AG04450 (cell line): ENCODE measurements around the gene DOCK6. TPM values are rescaled to one million over a fixed set of nuclear protein-coding genes. Genes with fewer than 3 reads are reported as not detected.

ENCODE experiments used
- CTCF ChIA-PET: fragments of 300-600, 350-600 bp; formaldehyde crosslinking; extraction: SDS; loops from one replicate; lab custom pipeline; 2022; ENCODE audit warnings: antibody characterized with exemption, inconsistent platforms; lab: Charles Lee
- POLR2A ChIA-PET: fragments of 350-600 bp; formaldehyde crosslinking; extraction: SDS; loops from one replicate; lab custom pipeline; 2021; ENCODE audit warnings: antibody characterized with exemption, inconsistent platforms; lab: Yijun Ruan, JAX
- DNase-seq: peaks from one replicate; pipeline ENCODE4 v3.0.0-alpha.2; 2011; ENCODE audit warnings: low read depth, low spot score
- H3K27ac ChIP-seq: one replicate; pipeline ENCODE4 v1.5.1; 2012; ENCODE audit warnings: low read depth, low read length, control low read depth
- H3K27me3 ChIP-seq: one replicate; pipeline ENCODE4 v1.6.0; 2012; ENCODE audit warnings: low read length; ENCODE audit not compliant: control insufficient read depth, insufficient read depth
- H3K4me3 ChIP-seq: 2 replicates; pipeline ENCODE4 v1.5.1; 2011; ENCODE audit warnings: mild to moderate bottlenecking, low read depth, low read length, control low read depth
- H3K9me3 ChIP-seq: 2 replicates; pipeline ENCODE4 v1.5.1; 2012; ENCODE audit warnings: low read length; ENCODE audit not compliant: control insufficient read depth, insufficient read depth
- CTCF ChIP-seq: IDR thresholded peaks from 2 replicates; pipeline ENCODE4 v1.5.1; 2011; ENCODE audit warnings: low read depth, low read length, control low read depth, inconsistent platforms
- polyA plus RNA-seq: library from polyadenylated mRNA; depleted of rRNA; stranded (reverse); fragments of >200 nt; gene quantifications from 2 replicates; pipeline ENCODE4 v1.2.3, GENCODE V29; 2011

Gene DOCK6
- polyA plus RNA-seq, 1 experiment = 8.9 TPM

DNA sequence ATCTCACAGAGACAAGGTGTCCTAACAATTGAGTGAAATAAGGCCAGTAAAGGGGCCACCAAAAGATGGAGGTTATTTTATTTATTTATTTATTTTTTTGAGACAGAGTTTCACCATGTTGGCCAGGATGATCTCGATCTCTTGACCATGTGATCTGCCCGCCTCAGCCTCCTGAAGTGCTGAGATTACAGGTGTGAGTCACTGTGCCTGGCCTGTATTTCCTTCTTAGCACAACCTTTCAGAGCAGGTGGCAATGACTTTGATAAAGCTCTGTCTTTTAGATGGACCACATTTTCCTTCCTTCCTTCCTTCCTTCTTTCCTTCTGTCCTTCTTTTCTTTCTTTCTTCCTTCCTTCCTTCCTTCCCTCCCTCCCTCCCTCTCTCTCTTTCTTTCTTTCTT, 11.0 kb upstream of the DOCK6 start:
- H3K27me3 ChIP-seq = no peaks in the 10 kb centered on the region
- POLR2A ChIA-PET = no interaction called here
- H3K27ac ChIP-seq = no peak overlapping the region
- no peak for TF ChIP-seq CTCF
- DNase-seq = no peak
- no peaks in the 10 kb centered on the region; the same call in 1 of the 2 replicates for H3K9me3 ChIP-seq
- no peak overlapping the region for H3K4me3 ChIP-seq
- CTCF ChIA-PET = interaction anchor here (1.0 kb wide), 1 partner anchor 172 kb away, joined by 3 read pairs; no protein-coding TSS in a partner anchor

GRCh38 chr19:11269408-11269807, 7.1 kb upstream of the DOCK6 start:
- POLR2A ChIA-PET = no interaction called here
- TF ChIP-seq CTCF = no peak
- Histone ChIP-seq H3K27ac (peak overlapping the region; percentile 77), H3K4me3 (no peak overlapping the region), H3K27me3 (no peaks in the 10 kb centered on the region), H3K9me3 (no peaks in the 10 kb centered on the region)
- no peak for DNase-seq
- CTCF ChIA-PET = interaction anchor here (0.7 kb wide), 1 partner anchor 24 kb away, joined by 3 read pairs; no protein-coding TSS in a partner anchor

DNA sequence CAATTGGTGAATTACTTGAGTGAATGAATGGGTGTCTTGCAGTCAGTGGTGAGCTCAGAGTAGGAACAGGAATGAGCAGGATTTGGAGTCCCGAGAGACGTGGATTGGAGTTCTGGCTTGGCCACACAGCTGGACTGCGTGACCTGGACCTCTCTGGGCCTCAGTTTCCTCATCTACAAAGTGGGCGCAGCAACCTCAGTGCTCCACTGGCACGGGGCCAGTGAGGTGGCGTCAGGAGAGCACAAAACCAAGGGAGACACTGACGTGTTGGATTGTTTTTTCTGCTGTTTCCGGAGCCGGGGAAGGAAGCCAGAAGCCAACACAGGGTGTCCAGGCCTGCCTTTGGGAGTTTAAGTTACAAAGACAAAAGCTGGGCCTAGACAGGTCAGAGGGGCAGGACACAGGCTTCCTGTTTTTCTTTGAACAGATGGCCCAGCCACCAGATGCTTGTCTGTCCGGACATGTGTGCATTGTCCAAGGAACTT, 6.5 kb upstream of the DOCK6 start:
- no peaks in the 10 kb centered on the region for H3K9me3 ChIP-seq
- TF ChIP-seq CTCF = no peak
- POLR2A ChIA-PET = interaction anchor here (0.6 kb wide), 1 partner anchor 33 kb away, joined by 3 read pairs; no protein-coding TSS in a partner anchor
- no peak overlapping the region for H3K4me3 ChIP-seq
- no peaks in the 10 kb centered on the region for H3K27me3 ChIP-seq
- H3K27ac ChIP-seq = peak overlapping the region; percentile 77
- CTCF ChIA-PET = no interaction called here
- DNase-seq = peak; percentile 61

- H3K4me3 ChIP-seq = no peak overlapping the region
- POLR2A ChIA-PET = interaction anchor here (0.7 kb wide), 1 partner anchor 35 kb away, joined by 3 read pairs; no protein-coding TSS in a partner anchor
- no peaks in the 10 kb centered on the region for H3K27me3 ChIP-seq
- no peak for TF ChIP-seq CTCF
- no peak for DNase-seq
- no peaks in the 10 kb centered on the region for H3K9me3 ChIP-seq
- CTCF ChIA-PET = interaction anchor here (0.7 to 1.2 kb wide), 3 partner anchors 19 to 24 kb away, joined by 3 to 5 read pairs (median 4); no protein-coding TSS in a partner anchor
- H3K27ac ChIP-seq = no peak overlapping the region
Measured at GRCh38 chr19:11267316-11268085, 5.2 kb upstream of the DOCK6 start.

DNA sequence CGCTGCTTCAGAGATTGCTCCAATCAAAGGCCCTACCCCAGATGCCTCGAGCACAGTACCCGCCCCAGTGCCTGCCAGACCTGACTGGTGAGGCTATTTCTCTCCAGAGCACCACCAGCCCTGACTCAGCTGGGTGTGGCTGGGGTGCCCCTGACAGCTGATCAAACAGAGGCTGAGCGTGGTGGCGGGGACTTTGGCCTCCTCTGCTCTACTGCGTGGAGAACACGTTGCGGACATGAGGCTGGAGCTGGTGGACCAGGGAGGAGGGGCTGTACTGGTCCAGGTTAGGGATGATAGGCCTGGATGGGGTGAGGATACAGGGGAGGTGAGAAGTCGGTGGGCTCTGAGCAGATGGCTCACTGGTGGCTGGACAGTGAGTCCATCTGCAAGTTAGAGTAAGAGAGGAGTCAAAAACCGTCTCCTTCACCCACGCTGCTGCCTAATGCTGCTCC, 3.5 kb upstream of the DOCK6 start:
- POLR2A ChIA-PET = interaction anchor here (0.5 to 0.6 kb wide), 3 partner anchors 145 to 1406 kb away, joined by 3 to 4 read pairs (median 4); no protein-coding TSS in a partner anchor
- Histone ChIP-seq H3K4me3 (no peak overlapping the region), H3K27ac (no peak overlapping the region), H3K27me3 (no peaks in the 10 kb centered on the region), H3K9me3 (no peaks in the 10 kb centered on the region)
- DNase-seq = no peak
- TF ChIP-seq CTCF = no peak
- CTCF ChIA-PET = interaction anchor here (0.6 kb wide), 1 partner anchor 77 kb away, joined by 3 read pairs; no protein-coding TSS in a partner anchor
